Activated T-helper 1 cell treated with anti-CD3 and anti-CD28 coated beads, Interleukin-12 subunit alpha, Interleukin-12 subunit beta, Interleukin-2, Interleukin-4 antibody, amounts not matched to agents 30 ng/mL and 10 ng/mL and 1 ng/mL, durations not matched to agents 14 hours and 24 hours and 36 hours (primary cell): ENCODE measurements around the gene KIAA1549. TPM values are rescaled to one million over a fixed set of nuclear protein-coding genes. Genes with fewer than 3 reads are reported as not detected.
A peak's percentile ranks its signal among the peaks of the same experiment; 100 is the strongest.

Experiments used
- DNase-seq: peaks from one replicate; pipeline ENCODE4 v3.0.0; 2021; ENCODE audit warnings: low spot score
- H3K27ac Mint-ChIP-seq: one replicate; pipeline ENCODE4 v1.8.0; 2021; ENCODE audit warnings: mild to moderate bottlenecking, mixed read lengths
- H3K27me3 Mint-ChIP-seq: one replicate; pipeline ENCODE4 v1.8.0; 2022; ENCODE audit warnings: mild to moderate bottlenecking, moderate library complexity, mixed read lengths; ENCODE audit not compliant: insufficient read depth
- H3K36me3 Mint-ChIP-seq: one replicate; pipeline ENCODE4 v1.8.0; 2021; ENCODE audit warnings: low read depth, mixed read lengths
- H3K4me1 Mint-ChIP-seq: one replicate; pipeline ENCODE4 v1.8.0; 2021; ENCODE audit warnings: low read depth, mixed read lengths
- H3K4me3 Mint-ChIP-seq: one replicate; pipeline ENCODE4 v1.8.0; 2021; ENCODE audit warnings: mild to moderate bottlenecking, moderate library complexity, mixed read lengths
- H3K9me3 Mint-ChIP-seq: one replicate; pipeline ENCODE4 v1.8.0; 2021; ENCODE audit warnings: mixed read lengths
- intact Hi-C: fragments of 100-400 bp; cut with micrococcal nuclease; formaldehyde crosslinking; loops from one replicate; pipeline ENCODE4 v1.15.1; 2024
- total RNA-seq: library from RNA; stranded (reverse); gene quantifications from 2 replicates; pipeline ENCODE4 v1.2.3, GENCODE V29; 2022

Gene KIAA1549
- total RNA-seq, 1 donor from 2014 or later: 0.75 TPM

GRCh38 chr7:138878856-138879255 is 102.3 kb downstream of the KIAA1549 start:
- H3K9me3 Mint-ChIP-seq: no peaks in the 10 kb centered on the region
- H3K27me3 Mint-ChIP-seq: no peaks in the 10 kb centered on the region
- intact Hi-C loops: loop anchor here (5.0 kb wide), 1 partner anchor 877 kb away; the partner anchor contains the start of gene CREB3L2
- H3K4me1 Mint-ChIP-seq: peaks cover 39% of the 10 kb centered on the region
- H3K36me3 Mint-ChIP-seq: peaks cover 4% of the 10 kb centered on the region
- H3K4me3 Mint-ChIP-seq: no peak overlapping the region
- H3K27ac Mint-ChIP-seq: no peak overlapping the region
- DNase-seq: no peak

- no peak overlapping the region for H3K27ac Mint-ChIP-seq
- peaks cover 39% of the 10 kb centered on the region for H3K4me1 Mint-ChIP-seq
- H3K36me3 Mint-ChIP-seq: peaks cover 4% of the 10 kb centered on the region
- DNase-seq: no peak
- intact Hi-C loops: loop anchor here (5.0 kb wide), 1 partner anchor 876 kb away; the partner anchor contains the start of gene CREB3L2
- no peak overlapping the region for H3K4me3 Mint-ChIP-seq
- H3K9me3 Mint-ChIP-seq: no peaks in the 10 kb centered on the region
- no peaks in the 10 kb centered on the region for H3K27me3 Mint-ChIP-seq
Observed at GRCh38 chr7:138878051-138878450, 103.1 kb downstream of the KIAA1549 start.

- no peaks in the 10 kb centered on the region for H3K36me3 Mint-ChIP-seq
- intact Hi-C loops: loop anchor here (1.0 to 5.0 kb wide), 5 partner anchors 10 to 874 kb away; partner anchors contain the start of genes CREB3L2 and TRIM24
- H3K4me1 Mint-ChIP-seq: peaks cover 25% of the 10 kb centered on the region
- no peak for DNase-seq
- peak overlapping the region; percentile 30 for H3K4me3 Mint-ChIP-seq
- H3K27me3 Mint-ChIP-seq: no peaks in the 10 kb centered on the region
- no peaks in the 10 kb centered on the region for H3K9me3 Mint-ChIP-seq
- H3K27ac Mint-ChIP-seq: no peak overlapping the region
Observed at GRCh38 chr7:138876326-138876725, 104.9 kb downstream of the KIAA1549 start.

GRCh38 chr7:138875794-138876193 is 105.4 kb downstream of the KIAA1549 start:
- peak overlapping the region; percentile 74 for H3K27ac Mint-ChIP-seq

GRCh38 chr7:138873220-138873892 is 107.8 kb downstream of the KIAA1549 start:
- Mint-ChIP-seq H3K27me3 (peaks cover 4% of the 10 kb centered on the region), H3K9me3 (no peaks in the 10 kb centered on the region), H3K4me1 (peaks cover 24% of the 10 kb centered on the region), H3K27ac (no peak overlapping the region), H3K36me3 (no peaks in the 10 kb centered on the region), H3K4me3 (no peak overlapping the region)
- DNase-seq: no peak
- intact Hi-C loops: no loop called here

More at GRCh38 chr7:138875794-138876193, 105.4 kb downstream of the KIAA1549 start:
- Mint-ChIP-seq H3K4me1 (peaks cover 24% of the 10 kb centered on the region), H3K36me3 (no peaks in the 10 kb centered on the region), H3K27me3 (no peaks in the 10 kb centered on the region), H3K9me3 (no peaks in the 10 kb centered on the region), H3K4me3 (no peak overlapping the region)
- peak; percentile 74 for DNase-seq
- intact Hi-C loops: loop anchor here (1.0 to 5.0 kb wide), 6 partner anchors 11 to 873 kb away; partner anchors contain the start of genes CREB3L2 and TRIM24

GRCh38 chr7:138872576-138872975 is 108.6 kb downstream of the KIAA1549 start:
- DNase-seq: no peak
- intact Hi-C loops: no loop called here
- Mint-ChIP-seq H3K4me3 (no peak overlapping the region), H3K36me3 (no peaks in the 10 kb centered on the region), H3K4me1 (peaks cover 24% of the 10 kb centered on the region), H3K9me3 (no peaks in the 10 kb centered on the region), H3K27me3 (peaks cover 4% of the 10 kb centered on the region), H3K27ac (no peak overlapping the region)

- H3K9me3 Mint-ChIP-seq: no peaks in the 10 kb centered on the region
- DNase-seq: no peak
- peaks cover 4% of the 10 kb centered on the region for H3K27me3 Mint-ChIP-seq
- H3K36me3 Mint-ChIP-seq: no peaks in the 10 kb centered on the region
- no peak overlapping the region for H3K27ac Mint-ChIP-seq
- intact Hi-C loops: no loop called here
- peaks cover 20% of the 10 kb centered on the region for H3K4me1 Mint-ChIP-seq
- no peak overlapping the region for H3K4me3 Mint-ChIP-seq
Observed at GRCh38 chr7:138871814-138872090, 109.4 kb downstream of the KIAA1549 start.

GRCh38 chr7:138871065-138871813 is 110.0 kb downstream of the KIAA1549 start:
- DNase-seq: no peak
- Mint-ChIP-seq H3K27me3 (peaks cover 4% of the 10 kb centered on the region), H3K27ac (no peak overlapping the region), H3K4me3 (no peak overlapping the region), H3K9me3 (no peaks in the 10 kb centered on the region), H3K36me3 (no peaks in the 10 kb centered on the region), H3K4me1 (peaks cover 18% of the 10 kb centered on the region)
- intact Hi-C loops: no loop called here

GRCh38 chr7:138869353-138869752 is 111.8 kb downstream of the KIAA1549 start:
- no peak overlapping the region for H3K27ac Mint-ChIP-seq

GRCh38 chr7:138868711-138869110 is 112.5 kb downstream of the KIAA1549 start:
- intact Hi-C loops: loop anchor here (5.0 to 10.0 kb wide), 2 partner anchors 241 to 964 kb away; no protein-coding TSS in a partner anchor
- Mint-ChIP-seq H3K9me3 (no peaks in the 10 kb centered on the region), H3K27ac (no peak overlapping the region)

More at GRCh38 chr7:138869353-138869752, 111.8 kb downstream of the KIAA1549 start:
- no peak overlapping the region for H3K4me3 Mint-ChIP-seq
- H3K27me3 Mint-ChIP-seq: peaks cover 4% of the 10 kb centered on the region
- H3K4me1 Mint-ChIP-seq: peaks cover 23% of the 10 kb centered on the region
- H3K36me3 Mint-ChIP-seq: no peaks in the 10 kb centered on the region
- no peak for DNase-seq
- intact Hi-C loops: loop anchor here (5.0 to 10.0 kb wide), 2 partner anchors 242 to 965 kb away; no protein-coding TSS in a partner anchor
- H3K9me3 Mint-ChIP-seq: no peaks in the 10 kb centered on the region

GRCh38 chr7:138867744-138868143 is 113.4 kb downstream of the KIAA1549 start:
- intact Hi-C loops: loop anchor here (2.0 to 10.0 kb wide), 3 partner anchors 240 to 963 kb away; no protein-coding TSS in a partner anchor
- no peak for DNase-seq
- H3K27ac Mint-ChIP-seq: no peak overlapping the region
- peaks cover 4% of the 10 kb centered on the region for H3K27me3 Mint-ChIP-seq
- peaks cover 24% of the 10 kb centered on the region for H3K4me1 Mint-ChIP-seq
- no peaks in the 10 kb centered on the region for H3K36me3 Mint-ChIP-seq
- no peak overlapping the region for H3K4me3 Mint-ChIP-seq
- H3K9me3 Mint-ChIP-seq: no peaks in the 10 kb centered on the region

More at GRCh38 chr7:138868711-138869110, 112.5 kb downstream of the KIAA1549 start:
- Mint-ChIP-seq H3K4me1 (peaks cover 24% of the 10 kb centered on the region), H3K36me3 (no peaks in the 10 kb centered on the region), H3K27me3 (peaks cover 4% of the 10 kb centered on the region), H3K4me3 (no peak overlapping the region)
- no peak for DNase-seq

GRCh38 chr7:138866353-138866752 is 114.8 kb downstream of the KIAA1549 start:
- intact Hi-C loops: loop anchor here (1.0 to 10.0 kb wide), 5 partner anchors 128 to 962 kb away; no protein-coding TSS in a partner anchor
- Mint-ChIP-seq H3K4me3 (no peak overlapping the region), H3K9me3 (no peaks in the 10 kb centered on the region), H3K27ac (no peak overlapping the region), H3K4me1 (peaks cover 24% of the 10 kb centered on the region), H3K27me3 (peaks cover 4% of the 10 kb centered on the region), H3K36me3 (no peaks in the 10 kb centered on the region)
- no peak for DNase-seq

GRCh38 chr7:138865843-138866242 is 115.3 kb downstream of the KIAA1549 start:
- intact Hi-C loops: loop anchor here (1.0 to 10.0 kb wide), 5 partner anchors 128 to 961 kb away; no protein-coding TSS in a partner anchor
- Mint-ChIP-seq H3K9me3 (no peaks in the 10 kb centered on the region), H3K4me3 (no peak overlapping the region), H3K27me3 (peaks cover 4% of the 10 kb centered on the region), H3K27ac (no peak overlapping the region), H3K36me3 (no peaks in the 10 kb centered on the region), H3K4me1 (peaks cover 24% of the 10 kb centered on the region)
- DNase-seq: peak; percentile 49
